Karpas-422 (cell line): ENCODE measurements around the gene SRP54. TPM values are rescaled to one million over a fixed set of nuclear protein-coding genes. Genes with fewer than 3 reads are reported as not detected.

Experiments
- DNase-seq: peaks from one replicate; pipeline ENCODE4 v3.0.0-alpha.2; 2015
- H2AFZ ChIP-seq: fragments of 200-600 bp; sonication (generic); 2 replicates; pipeline ENCODE4 v1.6.1; 2014; ENCODE audit warnings: antibody characterized with exemption, low read length, mixed read lengths
- H3K27ac ChIP-seq: fragments of 200-600 bp; sonication (generic); 2 replicates; pipeline ENCODE4 v1.5.1; 2014; ENCODE audit warnings: mild to moderate bottlenecking, low read length, moderate library complexity
- H3K27me3 ChIP-seq: fragments of 200-600 bp; sonication (generic); 2 replicates; pipeline ENCODE4 v1.6.1; 2014; ENCODE audit warnings: low read length, mixed read lengths
- H3K36me3 ChIP-seq: fragments of 200-600 bp; sonication (generic); 2 replicates; pipeline ENCODE4 v1.6.1; 2014; ENCODE audit warnings: low read length, mixed read lengths; ENCODE audit not compliant: insufficient read depth
- H3K4me1 ChIP-seq: fragments of 200-600 bp; sonication (generic); 2 replicates; pipeline ENCODE4 v1.6.1; 2014; ENCODE audit warnings: mild to moderate bottlenecking, low read length, mixed read lengths
- H3K4me2 ChIP-seq: fragments of 200-600 bp; sonication (generic); 2 replicates; pipeline ENCODE4 v1.6.1; 2014; ENCODE audit warnings: low read length, low read depth, mild to moderate bottlenecking; ENCODE audit not compliant: poor library complexity, severe bottlenecking
- H3K4me3 ChIP-seq: fragments of 200-600 bp; sonication (generic); 2 replicates; pipeline ENCODE4 v1.5.1; 2014; ENCODE audit warnings: mild to moderate bottlenecking, antibody characterized with exemption, low read length, mixed read lengths
- H3K79me2 ChIP-seq: fragments of 200-600 bp; sonication (generic); 2 replicates; pipeline ENCODE4 v1.6.1; 2014; ENCODE audit warnings: mild to moderate bottlenecking, low read length, mixed read lengths
- H3K9ac ChIP-seq: fragments of 200-600 bp; sonication (generic); 2 replicates; pipeline ENCODE4 v1.6.0; 2014; ENCODE audit warnings: low read length
- H3K9me2 ChIP-seq: fragments of 200-600 bp; sonication (generic), shearing (Covaris generic); replicated peaks from 2 replicates; pipeline ENCODE4 v1.6.0; 2014; ENCODE audit warnings: mild to moderate bottlenecking, low read length, moderate library complexity; ENCODE audit not compliant: insufficient read depth
- H3K9me3 ChIP-seq: fragments of 300-700, 200-600 bp; sonication (generic); 2 replicates; pipeline ENCODE4 v1.6.1; 2014; ENCODE audit warnings: low read length, mixed read lengths
- H4K20me1 ChIP-seq: fragments of 200-600 bp; sonication (generic); 2 replicates; pipeline ENCODE4 v1.6.1; 2014; ENCODE audit warnings: mild to moderate bottlenecking, antibody characterized with exemption, low read length, low read depth; ENCODE audit not compliant: insufficient read depth
- total RNA-seq: library from RNA; depleted of rRNA; stranded (reverse); fragments of >200 nt; shearing (Covaris generic); gene quantifications from 2 replicates; pipeline ENCODE4 v1.2.3, GENCODE V29; 2014; ENCODE audit warnings: low replicate concordance

SRP54 gene
- total RNA-seq, 1 experiment from 2014 or later = 115 TPM

GRCh38 chr14:34971381-34971780 is 11.4 kb upstream of the SRP54 start:
- no peak for DNase-seq
- no peaks in the 10 kb centered on the region for H4K20me1 ChIP-seq
- H2AFZ ChIP-seq = no peak overlapping the region
- no peaks in the 10 kb centered on the region for H3K9me2 ChIP-seq
- peaks cover 22% of the 10 kb centered on the region for H3K36me3 ChIP-seq
- no peak overlapping the region for H3K4me2 ChIP-seq
- no peaks in the 10 kb centered on the region for H3K9me3 ChIP-seq
- H3K79me2 ChIP-seq = peaks cover 66% of the 10 kb centered on the region
- H3K4me3 ChIP-seq = no peak overlapping the region
- H3K4me1 ChIP-seq = peaks cover 17% of the 10 kb centered on the region
- H3K27ac ChIP-seq = no peak overlapping the region
- H3K9ac ChIP-seq = no peak overlapping the region
- H3K27me3 ChIP-seq = no peaks in the 10 kb centered on the region

- Histone ChIP-seq H3K9me3 (no peaks in the 10 kb centered on the region), H3K27me3 (no peaks in the 10 kb centered on the region), H3K4me1 (peaks cover 20% of the 10 kb centered on the region), H3K9me2 (no peaks in the 10 kb centered on the region), H3K4me3 (no peak overlapping the region), H3K79me2 (peaks cover 69% of the 10 kb centered on the region), H2AFZ (no peak overlapping the region), H4K20me1 (no peaks in the 10 kb centered on the region), H3K4me2 (no peak overlapping the region), H3K9ac (no peak overlapping the region), H3K36me3 (peaks cover 22% of the 10 kb centered on the region), H3K27ac (no peak overlapping the region)
- no peak for DNase-seq
Observed at GRCh38 chr14:34971801-34972200, 11.0 kb upstream of the SRP54 start.

DNA sequence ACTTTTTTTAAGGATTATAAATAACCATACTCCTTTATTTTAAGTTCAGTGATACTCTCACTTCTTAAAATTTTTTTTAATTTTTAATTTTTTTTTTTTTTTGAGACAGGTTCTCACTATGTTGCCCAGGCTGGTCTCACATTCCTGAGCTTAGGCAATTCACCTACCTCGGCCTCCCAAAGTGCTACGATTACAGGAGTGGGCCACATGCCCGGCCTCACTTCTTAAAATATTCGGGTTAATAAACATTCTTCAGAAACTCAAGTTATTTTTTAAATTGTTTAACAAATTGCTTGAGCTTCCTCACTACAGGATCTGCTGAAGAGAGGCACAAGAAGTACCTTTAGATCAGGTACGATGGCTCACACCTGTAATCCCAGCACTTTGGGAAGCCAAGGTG is 4.3 kb upstream of the SRP54 start:
- no peak overlapping the region for H3K27ac ChIP-seq
- H3K4me2 ChIP-seq = no peak overlapping the region
- no peaks in the 10 kb centered on the region for H3K27me3 ChIP-seq
- H2AFZ ChIP-seq = no peak overlapping the region
- no peak for DNase-seq
- no peak overlapping the region for H3K9ac ChIP-seq
- H3K4me3 ChIP-seq = no peak overlapping the region
- H4K20me1 ChIP-seq = no peaks in the 10 kb centered on the region
- H3K9me2 ChIP-seq = no peaks in the 10 kb centered on the region
- no peaks in the 10 kb centered on the region for H3K9me3 ChIP-seq
- H3K36me3 ChIP-seq = peaks cover 4% of the 10 kb centered on the region
- H3K4me1 ChIP-seq = peaks cover 22% of the 10 kb centered on the region
- peaks cover 92% of the 10 kb centered on the region for H3K79me2 ChIP-seq

- no peaks in the 10 kb centered on the region for H3K27me3 ChIP-seq
- no peaks in the 10 kb centered on the region; the same call in none of the 2 replicates for H3K36me3 ChIP-seq
- H4K20me1 ChIP-seq = no peaks in the 10 kb centered on the region
- H3K79me2 ChIP-seq = peaks cover 92% of the 10 kb centered on the region
- H3K4me1 ChIP-seq = peaks cover 35% of the 10 kb centered on the region
- H3K4me2 ChIP-seq = peak overlapping the region; percentile 90
- H3K9ac ChIP-seq = peak overlapping the region; percentile 82
- H2AFZ ChIP-seq = peak overlapping the region; percentile 68; the same call in 1 of the 2 replicates
- no peaks in the 10 kb centered on the region for H3K9me2 ChIP-seq
- peak overlapping the region; percentile 87 for H3K4me3 ChIP-seq
- H3K9me3 ChIP-seq = no peaks in the 10 kb centered on the region
- DNase-seq = no peak
- peak overlapping the region; percentile 86 for H3K27ac ChIP-seq
Observed at GRCh38 chr14:34980337-34980900, 2.4 kb upstream of the SRP54 start.

DNA sequence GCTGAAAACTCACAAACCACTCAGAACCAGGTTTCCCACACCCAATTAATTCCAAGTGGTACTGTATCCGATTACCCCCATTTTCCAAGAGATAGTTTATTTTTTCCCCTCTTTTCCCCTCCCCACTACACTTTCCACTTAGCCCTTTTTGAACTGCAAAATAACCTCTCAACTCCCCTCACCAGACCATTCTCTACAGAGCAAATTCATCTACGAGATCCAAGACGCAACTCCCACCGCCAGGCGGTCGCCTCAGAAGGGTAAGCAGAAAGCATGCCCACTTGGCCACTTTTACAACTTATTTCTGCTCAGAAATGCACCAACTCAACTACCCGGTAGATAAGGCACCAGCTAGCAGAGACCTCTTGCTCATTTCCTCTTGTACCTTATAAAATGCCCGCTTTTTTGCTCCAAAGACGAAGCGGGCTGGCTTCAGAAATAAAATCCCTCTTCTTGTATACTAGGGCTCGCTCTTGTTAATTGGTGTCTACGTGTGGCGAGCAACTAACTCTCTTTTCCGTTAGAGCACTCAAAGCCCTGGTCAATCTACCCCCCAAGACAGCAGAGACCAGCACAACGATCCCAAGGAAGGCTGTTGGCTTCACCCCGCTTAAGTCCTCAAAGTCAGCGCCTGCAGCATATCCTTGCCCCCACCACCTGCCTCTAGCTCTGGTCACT is 910 bp upstream of the SRP54 start:
- peak overlapping the region; percentile 90 for H3K4me2 ChIP-seq
- peak overlapping the region; percentile 68 for H2AFZ ChIP-seq
- H4K20me1 ChIP-seq = no peaks in the 10 kb centered on the region
- no peaks in the 10 kb centered on the region for H3K9me3 ChIP-seq
- H3K9ac ChIP-seq = peak overlapping the region; percentile 82
- H3K27ac ChIP-seq = peak overlapping the region; percentile 86
- H3K27me3 ChIP-seq = no peaks in the 10 kb centered on the region
- no peaks in the 10 kb centered on the region for H3K9me2 ChIP-seq
- peak overlapping the region; percentile 87 for H3K4me3 ChIP-seq
- peaks cover 40% of the 10 kb centered on the region for H3K4me1 ChIP-seq
- peak; percentile 83 for DNase-seq
- peaks cover 93% of the 10 kb centered on the region for H3K79me2 ChIP-seq
- no peaks in the 10 kb centered on the region; the same call in none of the 2 replicates for H3K36me3 ChIP-seq

DNA sequence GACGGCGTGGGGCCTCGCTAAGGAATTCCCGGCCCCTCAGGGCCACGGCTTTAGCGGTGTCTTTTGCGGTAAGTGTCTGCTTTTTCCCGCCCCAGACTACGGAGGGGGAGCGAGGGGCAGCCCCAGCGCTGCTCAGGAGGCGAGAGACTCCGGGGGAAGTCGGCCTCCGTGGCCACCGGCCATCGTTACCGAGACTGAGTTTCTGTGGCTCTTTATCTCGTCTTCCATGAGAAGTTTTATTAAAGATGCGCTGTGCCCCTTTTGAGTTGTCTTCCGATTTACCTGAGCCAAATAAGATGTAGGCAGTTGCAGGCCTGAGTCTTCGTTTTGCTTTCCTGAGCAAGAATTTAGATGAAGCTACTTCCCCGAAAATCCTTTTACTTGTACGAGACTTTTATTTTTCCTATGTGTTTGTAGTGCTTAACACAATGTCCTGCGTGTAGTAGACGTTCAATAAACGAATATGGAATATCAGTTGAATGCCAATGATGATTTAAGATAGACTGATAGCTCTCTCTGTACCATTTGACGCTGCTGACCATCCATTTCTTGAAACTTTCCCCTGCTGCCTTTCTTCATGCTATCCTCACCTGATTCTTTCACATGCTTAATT is 462 bp downstream of the SRP54 start:
- peaks cover 50% of the 10 kb centered on the region for H3K4me1 ChIP-seq
- DNase-seq = no peak
- no peaks in the 10 kb centered on the region for H3K9me2 ChIP-seq
- H4K20me1 ChIP-seq = no peaks in the 10 kb centered on the region
- H3K4me3 ChIP-seq = peak overlapping the region; percentile 87
- H3K9me3 ChIP-seq = no peaks in the 10 kb centered on the region
- no peaks in the 10 kb centered on the region; the same call in none of the 2 replicates for H3K36me3 ChIP-seq
- H3K9ac ChIP-seq = peak overlapping the region; percentile 82
- H2AFZ ChIP-seq = peak overlapping the region; percentile 78
- H3K27me3 ChIP-seq = no peaks in the 10 kb centered on the region
- H3K27ac ChIP-seq = peak overlapping the region; percentile 86
- H3K4me2 ChIP-seq = peak overlapping the region; percentile 90
- H3K79me2 ChIP-seq = peaks cover 92% of the 10 kb centered on the region

DNA sequence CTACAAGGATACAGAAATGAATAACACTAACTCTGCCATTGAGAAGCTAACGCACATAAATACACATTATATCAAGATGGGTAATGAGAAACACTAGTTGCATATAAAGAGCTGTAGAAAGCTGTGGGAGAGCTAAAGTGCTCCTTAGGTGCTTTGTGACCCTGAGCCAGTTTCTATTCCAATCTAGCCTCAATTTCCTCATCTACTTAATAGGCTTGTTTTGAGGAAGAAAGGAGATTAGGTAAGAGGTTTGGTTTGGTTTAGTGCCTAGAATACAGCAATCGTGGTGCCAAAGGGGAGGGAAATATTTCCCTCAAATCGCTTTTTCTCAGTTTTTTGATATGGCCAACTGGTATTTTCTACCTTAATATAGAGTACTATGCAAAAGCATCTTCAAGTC is 994 bp downstream of the SRP54 start:
- H3K4me3 ChIP-seq = peak overlapping the region; percentile 87
- H3K4me2 ChIP-seq = peak overlapping the region; percentile 90
- H3K79me2 ChIP-seq = peaks cover 91% of the 10 kb centered on the region
- peak overlapping the region; percentile 82 for H3K9ac ChIP-seq
- DNase-seq = peak; percentile 60
- H3K9me3 ChIP-seq = no peaks in the 10 kb centered on the region
- no peak overlapping the region for H2AFZ ChIP-seq
- peak overlapping the region; percentile 86 for H3K27ac ChIP-seq
- H4K20me1 ChIP-seq = no peaks in the 10 kb centered on the region
- H3K9me2 ChIP-seq = no peaks in the 10 kb centered on the region
- H3K27me3 ChIP-seq = no peaks in the 10 kb centered on the region
- peaks cover 53% of the 10 kb centered on the region for H3K4me1 ChIP-seq
- H3K36me3 ChIP-seq = no peaks in the 10 kb centered on the region; the same call in none of the 2 replicates

DNA sequence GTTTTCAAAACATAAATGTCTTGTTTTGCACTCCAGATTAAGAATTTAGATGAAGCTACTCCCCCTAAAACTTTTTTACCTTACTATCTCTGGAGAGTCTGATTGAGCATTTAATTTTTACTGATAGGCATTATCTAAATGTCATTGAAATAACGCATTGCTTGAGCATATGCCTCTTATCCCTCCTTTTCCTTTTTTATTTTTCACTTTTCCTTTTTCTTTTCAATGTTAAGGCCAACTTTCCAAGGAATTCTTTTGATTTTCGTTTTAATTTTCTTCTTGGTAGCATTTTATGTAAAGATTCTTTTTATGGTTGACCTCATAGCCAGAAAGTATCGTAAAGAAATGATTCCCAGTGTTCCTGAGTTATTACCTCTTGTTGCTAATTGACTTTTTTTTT is 2.9 kb downstream of the SRP54 start:
- peak overlapping the region; percentile 90 for H3K4me2 ChIP-seq
- no peak for DNase-seq
- H3K4me1 ChIP-seq = peaks cover 53% of the 10 kb centered on the region
- H3K79me2 ChIP-seq = peaks cover 91% of the 10 kb centered on the region
- no peak overlapping the region for H2AFZ ChIP-seq
- no peaks in the 10 kb centered on the region for H3K9me2 ChIP-seq
- no peak overlapping the region for H3K27ac ChIP-seq
- H3K4me3 ChIP-seq = peak overlapping the region; percentile 5; the same call in 1 of the 2 replicates
- H3K36me3 ChIP-seq = no peaks in the 10 kb centered on the region; the same call in 1 of the 2 replicates
- H4K20me1 ChIP-seq = no peaks in the 10 kb centered on the region
- H3K27me3 ChIP-seq = no peaks in the 10 kb centered on the region
- H3K9me3 ChIP-seq = no peaks in the 10 kb centered on the region
- no peak overlapping the region for H3K9ac ChIP-seq
